Measurements from ENCODE around the gene VSIG10L2.

The VSIG10L2 gene

GRCh38 chr11:125922156-125922555 lies 23.7 kb upstream of the VSIG10L2 start:
- H3K4me3 ChIP-seq (ENCODE audit: low read depth, low read length), result no peak overlapping the region
- TF ChIP-seq, protein P1, sequence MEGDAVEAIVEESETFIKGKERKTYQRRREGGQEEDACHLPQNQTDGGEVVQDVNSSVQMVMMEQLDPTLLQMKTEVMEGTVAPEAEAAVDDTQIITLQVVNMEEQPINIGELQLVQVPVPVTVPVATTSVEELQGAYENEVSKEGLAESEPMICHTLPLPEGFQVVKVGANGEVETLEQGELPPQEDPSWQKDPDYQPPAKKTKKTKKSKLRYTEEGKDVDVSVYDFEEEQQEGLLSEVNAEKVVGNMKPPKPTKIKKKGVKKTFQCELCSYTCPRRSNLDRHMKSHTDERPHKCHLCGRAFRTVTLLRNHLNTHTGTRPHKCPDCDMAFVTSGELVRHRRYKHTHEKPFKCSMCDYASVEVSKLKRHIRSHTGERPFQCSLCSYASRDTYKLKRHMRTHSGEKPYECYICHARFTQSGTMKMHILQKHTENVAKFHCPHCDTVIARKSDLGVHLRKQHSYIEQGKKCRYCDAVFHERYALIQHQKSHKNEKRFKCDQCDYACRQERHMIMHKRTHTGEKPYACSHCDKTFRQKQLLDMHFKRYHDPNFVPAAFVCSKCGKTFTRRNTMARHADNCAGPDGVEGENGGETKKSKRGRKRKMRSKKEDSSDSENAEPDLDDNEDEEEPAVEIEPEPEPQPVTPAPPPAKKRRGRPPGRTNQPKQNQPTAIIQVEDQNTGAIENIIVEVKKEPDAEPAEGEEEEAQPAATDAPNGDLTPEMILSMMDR (IDR thresholded peaks at IDR 0.05; ENCODE audit: insufficient read depth, low read length, missing control alignments), result no peak
- CTCF ChIA-PET, result interaction anchor here (0.9 to 12.7 kb wide), 12 partner anchors 12 to 281 kb away, joined by 3 to 293 read pairs (median 7); no protein-coding TSS in a partner anchor
- POLR2A ChIA-PET, result no interaction called here
- DNase-seq (ENCODE audit: low read depth, low spot score), result no peak

- CTCF ChIA-PET, result interaction anchor here (0.7 to 12.7 kb wide), 23 partner anchors 9 to 302 kb away, joined by 3 to 293 read pairs (median 5); partner anchors contain the start of genes DDX25 and PUS3
- no peak overlapping the region for H3K4me3 ChIP-seq (ENCODE audit: low read depth, low read length)
- POLR2A ChIA-PET, result no interaction called here
- TF ChIP-seq, protein P1 (IDR thresholded peaks at IDR 0.05; ENCODE audit: insufficient read depth, low read length, missing control alignments), result peak; percentile 82
- DNase-seq (ENCODE audit: low read depth, low spot score), result peak; percentile 10
These were observed 22.7 kb upstream of the VSIG10L2 start for GRCh38 chr11:125923012-125923579.

DNA sequence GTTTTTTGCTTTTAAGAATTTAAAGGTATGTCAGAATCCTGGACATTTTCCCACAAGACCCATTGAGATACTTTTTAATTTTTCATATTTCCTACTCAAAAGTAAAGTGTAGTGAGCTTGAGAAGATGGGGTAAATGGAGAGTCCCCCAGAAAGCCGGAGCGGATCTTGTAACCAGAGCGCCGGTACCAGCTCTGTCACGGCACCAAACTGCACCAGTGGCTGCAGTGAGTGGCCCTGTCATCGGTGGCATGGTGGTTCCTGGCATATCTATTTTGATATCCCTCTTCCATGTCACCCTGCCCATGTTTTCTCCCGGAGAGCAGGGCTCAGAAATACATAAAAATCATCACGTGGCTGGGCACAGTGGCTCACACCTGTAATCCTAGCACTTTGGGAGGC lies 22.2 kb upstream of the VSIG10L2 start:
- TF ChIP-seq, protein P1 (IDR thresholded peaks at IDR 0.05; ENCODE audit: insufficient read depth, low read length, missing control alignments), result no peak
- ChIA-PET CTCF (interaction anchor here (0.7 to 12.7 kb wide), 17 partner anchors 8 to 302 kb away, joined by 3 to 293 read pairs (median 7); partner anchors contain the start of genes DDX25 and PUS3), POLR2A (no interaction called here)
- no peak for DNase-seq (ENCODE audit: low read depth, low spot score)
- H3K4me3 ChIP-seq (ENCODE audit: low read depth, low read length), result no peak overlapping the region

DNA sequence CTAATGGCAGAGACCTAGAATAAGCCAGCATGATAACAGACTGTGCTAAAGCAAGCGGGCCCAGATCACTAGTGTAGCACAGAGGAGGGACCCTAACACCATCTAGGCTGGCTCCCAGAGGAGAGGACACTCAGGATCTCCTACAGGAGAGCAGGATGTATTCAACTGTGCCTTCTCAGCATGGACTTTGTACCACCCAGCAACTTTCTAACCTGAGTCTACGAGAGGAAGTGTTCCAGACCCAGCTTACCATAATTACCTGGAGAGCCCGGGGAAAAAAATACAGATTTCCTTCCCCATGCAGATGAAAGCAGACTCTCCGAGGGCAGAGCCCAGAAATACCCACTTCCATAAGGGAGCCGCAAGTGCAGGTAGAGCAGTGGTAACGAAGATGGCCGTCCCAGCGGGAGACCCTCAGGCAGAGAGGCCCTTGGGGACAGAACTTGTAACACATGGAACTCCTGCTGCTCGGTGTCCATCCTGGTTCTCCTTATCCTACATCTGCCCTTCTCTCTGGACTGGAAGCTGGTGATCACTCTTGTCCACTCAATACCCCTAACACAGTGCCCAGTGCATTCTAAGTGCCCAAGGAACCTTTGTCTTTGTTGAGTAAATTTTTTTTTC lies 21.3 kb upstream of the VSIG10L2 start:
- H3K4me3 ChIP-seq (ENCODE audit: low read depth, low read length), result no peak overlapping the region
- DNase-seq (ENCODE audit: low read depth, low spot score), result no peak
- ChIA-PET CTCF (interaction anchor here (1.0 to 12.7 kb wide), 9 partner anchors 11 to 288 kb away, joined by 4 to 293 read pairs (median 6); partner anchors contain the start of genes DDX25 and PUS3), POLR2A (no interaction called here)
- TF ChIP-seq, protein P1 (IDR thresholded peaks at IDR 0.05; ENCODE audit: insufficient read depth, low read length, missing control alignments), result no peak

GRCh38 chr11:125925247-125925740 lies 20.6 kb upstream of the VSIG10L2 start:
- TF ChIP-seq, protein P1 (IDR thresholded peaks at IDR 0.05; ENCODE audit: insufficient read depth, low read length, missing control alignments), result no peak
- no peak overlapping the region for H3K4me3 ChIP-seq (ENCODE audit: low read depth, low read length)
- ChIA-PET CTCF (interaction anchor here (0.7 to 12.7 kb wide), 8 partner anchors 11 to 273 kb away, joined by 3 to 293 read pairs (median 5); partner anchors contain the start of genes DDX25 and PUS3), POLR2A (no interaction called here)
- no peak for DNase-seq (ENCODE audit: low read depth, low spot score)

- CTCF ChIA-PET, result interaction anchor here (0.7 to 12.7 kb wide), 7 partner anchors 12 to 265 kb away, joined by 3 to 293 read pairs (median 4); partner anchors contain the start of genes DDX25 and PUS3
These were observed 20.0 kb upstream of the VSIG10L2 start for GRCh38 chr11:125925804-125926203.

More at GRCh38 chr11:125925804-125926203, 20.0 kb upstream of the VSIG10L2 start:
- H3K4me3 ChIP-seq (ENCODE audit: low read depth, low read length), result no peak overlapping the region
- TF ChIP-seq, protein P1 (IDR thresholded peaks at IDR 0.05; ENCODE audit: insufficient read depth, low read length, missing control alignments), result no peak
- DNase-seq (ENCODE audit: low read depth, low spot score), result no peak
- POLR2A ChIA-PET, result no interaction called here
